Measurements from ENCODE around the gene SAP30L.

- TF ChIP-seq CTCF (optimal IDR thresholded peaks at IDR 0.05 in 1 of 3, IDR thresholded peaks at IDR 0.05 in 1 of 3, conservative IDR thresholded peaks at IDR 0.05 in 1 of 3; ENCODE audit: extremely low read depth in 1 of 3, insufficient read depth in 2 of 3, low read length in 3 of 3) (no peak), EZH2 (IDR thresholded peaks at IDR 0.05; ENCODE audit: low read length) (no peak)
Measured at GRCh38 chr5:154485850-154486426, 40.1 kb downstream of the SAP30L start.

Measured in keratinocyte (primary cell).